OCI-LY1 (cell line): ENCODE data around the gene PLA2G3.

Source experiments
- H2AFZ ChIP-seq: fragments of 200-600 bp; sonication (generic), shearing (Covaris generic); 2 replicates; pipeline ENCODE4 v1.6.0; 2014; ENCODE audit warnings: antibody characterized with exemption, mild to moderate bottlenecking, low read length
- H3F3A ChIP-seq: fragments of 200-600 bp; sonication (generic), shearing (Covaris generic); 2 replicates; pipeline ENCODE4 v1.6.0; 2014; ENCODE audit warnings: mild to moderate bottlenecking, antibody characterized with exemption, low read length, moderate library complexity; ENCODE audit not compliant: insufficient read depth
- H3K27ac ChIP-seq: fragments of 200-600 bp; sonication (generic); 2 replicates; pipeline ENCODE4 v1.5.1; 2014; ENCODE audit warnings: low read length, mixed run types, mild to moderate bottlenecking, low read depth; ENCODE audit not compliant: poor library complexity, severe bottlenecking
- H3K27me3 ChIP-seq: fragments of 200-600 bp; sonication (generic); 2 replicates; pipeline ENCODE4 v1.6.0; 2014; ENCODE audit warnings: antibody characterized with exemption, mild to moderate bottlenecking, low read length, moderate library complexity; ENCODE audit not compliant: insufficient read depth
- H3K36me3 ChIP-seq: fragments of 200-600 bp; sonication (generic); 2 replicates; pipeline ENCODE4 v1.6.1; 2014; ENCODE audit warnings: mild to moderate bottlenecking, antibody characterized with exemption, low read length, moderate library complexity, mixed read lengths; ENCODE audit not compliant: insufficient read depth
- H3K4me1 ChIP-seq: fragments of 200-600 bp; sonication (generic); 2 replicates; pipeline ENCODE4 v1.5.1; 2014; ENCODE audit warnings: mild to moderate bottlenecking, low read length, moderate library complexity; ENCODE audit not compliant: insufficient read depth, severe bottlenecking
- H3K4me2 ChIP-seq: fragments of 200-600 bp; sonication (generic), shearing (Covaris generic); 2 replicates; pipeline ENCODE4 v1.6.1; 2014; ENCODE audit warnings: low read length
- H3K4me3 ChIP-seq: fragments of 200-600 bp; sonication (generic); 2 replicates; pipeline ENCODE4 v1.5.1; 2014; ENCODE audit warnings: low read length, low read depth, mild to moderate bottlenecking, mixed read lengths; ENCODE audit not compliant: poor library complexity, severe bottlenecking
- H3K79me2 ChIP-seq: fragments of 200-600 bp; shearing (Covaris generic); 2 replicates; pipeline ENCODE4 v1.6.1; 2016; ENCODE audit warnings: mixed run types, low read length, mixed read lengths; ENCODE audit not compliant: insufficient read depth
- H3K9ac ChIP-seq: fragments of 200-600 bp; sonication (generic), shearing (Covaris generic); 2 replicates; pipeline ENCODE4 v1.6.1; 2014; ENCODE audit warnings: mild to moderate bottlenecking, low read length, mixed read lengths
- H3K9me2 ChIP-seq: fragments of 200-600 bp; sonication (generic), shearing (Covaris generic); 2 replicates; pipeline ENCODE4 v1.6.1; 2014; ENCODE audit warnings: low read depth, mild to moderate bottlenecking, low read length, mixed read lengths
- H3K9me3 ChIP-seq: fragments of 200-600 bp; shearing (Covaris generic); 2 replicates; pipeline ENCODE4 v1.6.1; 2014; ENCODE audit warnings: low read length, mixed read lengths
- H4K20me1 ChIP-seq: fragments of 200-600 bp; sonication (generic), shearing (Covaris generic); 2 replicates; pipeline ENCODE4 v1.6.0; 2016; ENCODE audit warnings: mild to moderate bottlenecking, low read length; ENCODE audit not compliant: insufficient read depth
- CTCF ChIP-seq: fragments of 200-600 bp; sonication (generic), shearing (Covaris generic); IDR thresholded peaks from 2 replicates; pipeline ENCODE4 v1.5.1; 2017; ENCODE audit warnings: mild to moderate bottlenecking, antibody characterized with exemption, low read length, moderate library complexity, mixed read lengths
- EZH2 ChIP-seq: fragments of 200-600 bp; sonication (generic), shearing (Covaris generic); IDR thresholded peaks from 2 replicates; pipeline ENCODE4 v1.8.0; 2017; ENCODE audit warnings: borderline replicate concordance, mixed run types, mild to moderate bottlenecking, antibody characterized with exemption, low read length, moderate library complexity, mixed read lengths

Gene PLA2G3

GRCh38 chr22:31148953-31149627 is 8.8 kb upstream of the PLA2G3 start:
- Histone ChIP-seq H3F3A (no peaks in the 10 kb centered on the region), H3K27ac (no peak overlapping the region), H2AFZ (no peak overlapping the region), H3K79me2 (no peaks in the 10 kb centered on the region), H3K4me3 (no peak overlapping the region), H3K4me1 (no peaks in the 10 kb centered on the region), H3K9ac (no peak overlapping the region), H3K9me3 (no peaks in the 10 kb centered on the region), H3K36me3 (no peaks in the 10 kb centered on the region), H3K9me2 (no peaks in the 10 kb centered on the region), H3K4me2 (no peak overlapping the region), H3K27me3 (no peaks in the 10 kb centered on the region; the same call in 1 of the 2 replicates), H4K20me1 (no peaks in the 10 kb centered on the region)
- TF ChIP-seq CTCF (peak; percentile 92), EZH2 (no peak)

- H3K4me1 ChIP-seq, result no peaks in the 10 kb centered on the region
- TF ChIP-seq EZH2 (no peak), CTCF (no peak)
- H3F3A ChIP-seq, result no peaks in the 10 kb centered on the region
- no peaks in the 10 kb centered on the region for H4K20me1 ChIP-seq
- H3K27ac ChIP-seq, result no peak overlapping the region
- H3K79me2 ChIP-seq, result no peaks in the 10 kb centered on the region
- no peak overlapping the region for H3K4me3 ChIP-seq
- H3K9me2 ChIP-seq, result no peaks in the 10 kb centered on the region
- H3K4me2 ChIP-seq, result no peak overlapping the region
- H3K9ac ChIP-seq, result no peak overlapping the region
- no peak overlapping the region for H2AFZ ChIP-seq
- H3K9me3 ChIP-seq, result no peaks in the 10 kb centered on the region
- H3K27me3 ChIP-seq, result no peaks in the 10 kb centered on the region; the same call in 1 of the 2 replicates
- H3K36me3 ChIP-seq, result no peaks in the 10 kb centered on the region
These were observed 8.2 kb upstream of the PLA2G3 start for GRCh38 chr22:31148488-31148887.

- Histone ChIP-seq H3F3A (no peaks in the 10 kb centered on the region), H3K9me2 (no peaks in the 10 kb centered on the region), H3K4me2 (no peak overlapping the region)
These were observed 3.9 kb upstream of the PLA2G3 start for GRCh38 chr22:31144223-31144622.

More at GRCh38 chr22:31144223-31144622, 3.9 kb upstream of the PLA2G3 start:
- H3K79me2 ChIP-seq, result no peaks in the 10 kb centered on the region
- H3K27me3 ChIP-seq, result no peaks in the 10 kb centered on the region; the same call in 1 of the 2 replicates
- H3K4me1 ChIP-seq, result no peaks in the 10 kb centered on the region
- no peaks in the 10 kb centered on the region for H4K20me1 ChIP-seq
- H3K36me3 ChIP-seq, result no peaks in the 10 kb centered on the region
- H3K9me3 ChIP-seq, result no peaks in the 10 kb centered on the region
- H3K4me3 ChIP-seq, result no peak overlapping the region
- H3K9ac ChIP-seq, result no peak overlapping the region
- H3K27ac ChIP-seq, result no peak overlapping the region
- TF ChIP-seq EZH2, result no peak
- TF ChIP-seq CTCF, result no peak
- no peak overlapping the region for H2AFZ ChIP-seq
